WTC11 (cell line): Measurements from ENCODE around the gene CDK11B. TPM values are rescaled to one million over a fixed set of nuclear protein-coding genes. Genes with fewer than 3 reads are reported as not detected.

Experiments used
- ATAC-seq: fragments of 200-7000 bp; cut with Tn5 transposase; 2 replicates; pipeline ENCODE4 v1.10.0; 2021; ENCODE audit warnings: mild to moderate bottlenecking, moderate library complexity
- CTCF ChIA-PET: fragments of 300-600 bp; sonication (Branson Sonifier 250); formaldehyde crosslinking; loops from one replicate; lab custom pipeline; 2021; ENCODE audit warnings: antibody characterized with exemption; lab: Charles Lee
- POLR2A ChIA-PET: fragments of 350-600 bp; sonication (Branson Sonifier 250); formaldehyde crosslinking; loops from one replicate; lab custom pipeline; 2021; ENCODE audit warnings: antibody characterized with exemption; lab: Charles Lee
- DNase-seq: peaks from one replicate; pipeline ENCODE4 v3.0.0; 2021; ENCODE audit warnings: low spot score
- H3K27ac Mint-ChIP-seq: 2 replicates; pipeline ENCODE4 v1.8.0; 2021; ENCODE audit warnings: mixed read lengths
- H3K27me3 Mint-ChIP-seq: 2 replicates; pipeline ENCODE4 v1.8.0; 2021; ENCODE audit warnings: low read depth, mild to moderate bottlenecking, moderate library complexity, mixed read lengths
- H3K36me3 Mint-ChIP-seq: 2 replicates; pipeline ENCODE4 v1.8.0; 2021; ENCODE audit warnings: mixed read lengths
- H3K4me1 Mint-ChIP-seq: 2 replicates; pipeline ENCODE4 v1.8.0; 2022; ENCODE audit warnings: mixed read lengths
- H3K4me3 Mint-ChIP-seq: 2 replicates; pipeline ENCODE4 v1.8.0; 2021; ENCODE audit warnings: mild to moderate bottlenecking, moderate library complexity, mixed read lengths
- H3K9me3 Mint-ChIP-seq: 2 replicates; pipeline ENCODE4 v1.8.0; 2021; ENCODE audit warnings: mixed read lengths
- CREM ChIP-seq: sonication (generic); formaldehyde crosslinking; IDR thresholded peaks from 2 replicates; pipeline ENCODE4 v1.8.1; 2022; ENCODE audit warnings: mild to moderate bottlenecking, missing genetic modification reagents, moderate library complexity
- FOXP1 ChIP-seq: sonication (generic); formaldehyde crosslinking; IDR thresholded peaks from 2 replicates; pipeline ENCODE4 v1.8.0; 2022; ENCODE audit warnings: missing genetic modification reagents, mild to moderate bottlenecking, moderate library complexity, borderline replicate concordance
- GABPB1 ChIP-seq: sonication (generic); formaldehyde crosslinking; IDR thresholded peaks from 2 replicates; pipeline ENCODE4 v1.8.1; 2023; ENCODE audit warnings: mild to moderate bottlenecking, missing genetic modification reagents
- MYBL2 ChIP-seq: sonication (generic); formaldehyde crosslinking; IDR thresholded peaks from 2 replicates; pipeline ENCODE4 v1.8.1; 2023; ENCODE audit warnings: mild to moderate bottlenecking, moderate library complexity, missing genetic modification reagents
- PRRX2 ChIP-seq: fragments of 250-450 bp; sonication (Bioruptor Pico); IDR thresholded peaks from 2 replicates; pipeline ENCODE4 v1.8.0; 2021; ENCODE audit warnings: mild to moderate bottlenecking
- SMAD4 ChIP-seq: sonication (generic); formaldehyde crosslinking; IDR thresholded peaks from 2 replicates; pipeline ENCODE4 v1.8.0; 2022; ENCODE audit warnings: mild to moderate bottlenecking, missing genetic modification reagents
- ZNF671 ChIP-seq: fragments of 250-450 bp; sonication (Bioruptor Pico); IDR thresholded peaks from 2 replicates; pipeline ENCODE4 v1.8.0; 2021; ENCODE audit warnings: mild to moderate bottlenecking
- total RNA-seq: library from RNA; stranded (reverse); gene quantifications from 3 replicates; pipeline ENCODE4 v1.2.3, GENCODE V29; 2021
- TF ChIP-seq, protein P1 (sequence below): sonication (generic); formaldehyde crosslinking; IDR thresholded peaks from 2 replicates; pipeline ENCODE4 v1.8.1; 2022; ENCODE audit warnings: missing genetic modification reagents, borderline replicate concordance
- TF ChIP-seq, protein P2 (sequence below): sonication (generic); formaldehyde crosslinking; IDR thresholded peaks from 2 replicates; pipeline ENCODE4 v1.8.0; 2022; ENCODE audit warnings: mild to moderate bottlenecking, missing genetic modification reagents
- TF ChIP-seq, protein P3 (sequence below): fragments of 200-600 bp; IDR thresholded peaks from 2 replicates; pipeline ENCODE4 v1.8.0; 2022; ENCODE audit warnings: antibody characterized with exemption
- TF ChIP-seq, protein P4 (sequence below): sonication (generic); formaldehyde crosslinking; conservative IDR thresholded peaks from 2 replicates; pipeline ENCODE4 v1.8.1; 2022; ENCODE audit warnings: mild to moderate bottlenecking, missing genetic modification reagents
- TF ChIP-seq, protein P5 (sequence below): fragments of 250-450 bp; sonication (Bioruptor Pico); IDR thresholded peaks from 2 replicates; pipeline ENCODE4 v1.9.0; 2021; ENCODE audit warnings: mild to moderate bottlenecking, borderline replicate concordance
- TF ChIP-seq, protein P6 (sequence below): sonication (generic); formaldehyde crosslinking; IDR thresholded peaks from 2 replicates; pipeline ENCODE4 v1.8.1; 2022; ENCODE audit warnings: low read depth, mild to moderate bottlenecking, moderate library complexity, missing genetic modification reagents, borderline replicate concordance
- TF ChIP-seq, protein P7 (sequence below): sonication (generic); formaldehyde crosslinking; IDR thresholded peaks from 2 replicates; pipeline ENCODE4 v1.8.1; 2023; ENCODE audit warnings: mild to moderate bottlenecking, missing genetic modification reagents, moderate library complexity
- TF ChIP-seq, protein P8 (sequence below): sonication (generic); formaldehyde crosslinking; IDR thresholded peaks from 2 replicates; pipeline ENCODE4 v1.8.0; 2022; ENCODE audit warnings: mild to moderate bottlenecking, missing genetic modification reagents

CDK11B gene
- total RNA-seq, 1 experiment from 2014 or later = 41.2 TPM

DNA sequence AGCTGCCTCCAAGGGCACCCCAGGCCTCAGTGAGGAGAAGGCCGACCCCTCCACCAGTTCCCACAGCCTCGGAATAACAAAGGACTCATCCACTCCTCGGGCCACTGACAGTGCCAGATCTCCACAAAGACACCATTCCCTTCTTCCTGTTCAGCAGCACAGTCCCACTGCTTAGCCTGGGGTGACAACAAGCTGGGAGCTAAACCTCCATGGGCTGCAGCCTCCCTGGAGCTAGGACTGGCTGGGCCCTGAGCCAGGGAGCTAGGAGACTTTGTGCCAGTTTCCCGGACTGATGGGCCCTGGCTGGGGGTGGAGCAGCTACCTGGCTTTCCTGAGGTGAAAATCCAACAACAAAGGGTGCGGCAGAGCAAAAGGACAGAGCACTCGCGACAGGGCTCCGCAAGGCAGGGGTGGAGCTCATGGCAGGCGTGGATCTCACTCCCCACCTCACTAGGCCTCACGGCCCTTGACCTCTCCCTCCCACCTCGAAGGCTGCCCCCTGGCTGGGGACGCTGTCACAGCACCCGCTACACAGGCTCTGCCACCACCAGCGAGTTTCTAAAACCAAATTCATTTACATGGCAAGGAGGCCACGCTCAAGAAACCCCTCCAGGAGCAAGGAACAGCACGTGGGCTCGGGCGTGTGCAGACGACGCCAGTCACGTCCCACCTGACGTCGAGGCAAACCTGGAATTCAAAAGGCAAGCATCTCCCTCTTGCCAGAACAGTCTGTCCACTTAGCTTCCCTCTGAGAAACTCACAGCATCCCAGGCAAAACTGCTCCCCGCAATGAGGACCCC is 20.0 kb upstream of the CDK11B start:
- POLR2A ChIA-PET = no interaction called here
- TF ChIP-seq SMAD4 (CRISPR knock-in tag) (no peak), FOXP1 (no peak), GABPB1 (CRISPR knock-in tag) (0 out of 2 replicates have a peak, but pooled peaks have one; percentile 13)
- TF ChIP-seq, protein P1, sequence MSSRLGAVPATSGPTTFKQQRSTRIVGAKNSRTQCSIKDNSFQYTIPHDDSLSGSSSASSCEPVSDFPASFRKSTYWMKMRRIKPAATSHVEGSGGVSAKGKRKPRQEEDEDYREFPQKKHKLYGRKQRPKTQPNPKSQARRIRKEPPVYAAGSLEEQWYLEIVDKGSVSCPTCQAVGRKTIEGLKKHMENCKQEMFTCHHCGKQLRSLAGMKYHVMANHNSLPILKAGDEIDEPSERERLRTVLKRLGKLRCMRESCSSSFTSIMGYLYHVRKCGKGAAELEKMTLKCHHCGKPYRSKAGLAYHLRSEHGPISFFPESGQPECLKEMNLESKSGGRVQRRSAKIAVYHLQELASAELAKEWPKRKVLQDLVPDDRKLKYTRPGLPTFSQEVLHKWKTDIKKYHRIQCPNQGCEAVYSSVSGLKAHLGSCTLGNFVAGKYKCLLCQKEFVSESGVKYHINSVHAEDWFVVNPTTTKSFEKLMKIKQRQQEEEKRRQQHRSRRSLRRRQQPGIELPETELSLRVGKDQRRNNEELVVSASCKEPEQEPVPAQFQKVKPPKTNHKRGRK (CRISPR knock-in tag) = no peak
- TF ChIP-seq, protein P2, sequence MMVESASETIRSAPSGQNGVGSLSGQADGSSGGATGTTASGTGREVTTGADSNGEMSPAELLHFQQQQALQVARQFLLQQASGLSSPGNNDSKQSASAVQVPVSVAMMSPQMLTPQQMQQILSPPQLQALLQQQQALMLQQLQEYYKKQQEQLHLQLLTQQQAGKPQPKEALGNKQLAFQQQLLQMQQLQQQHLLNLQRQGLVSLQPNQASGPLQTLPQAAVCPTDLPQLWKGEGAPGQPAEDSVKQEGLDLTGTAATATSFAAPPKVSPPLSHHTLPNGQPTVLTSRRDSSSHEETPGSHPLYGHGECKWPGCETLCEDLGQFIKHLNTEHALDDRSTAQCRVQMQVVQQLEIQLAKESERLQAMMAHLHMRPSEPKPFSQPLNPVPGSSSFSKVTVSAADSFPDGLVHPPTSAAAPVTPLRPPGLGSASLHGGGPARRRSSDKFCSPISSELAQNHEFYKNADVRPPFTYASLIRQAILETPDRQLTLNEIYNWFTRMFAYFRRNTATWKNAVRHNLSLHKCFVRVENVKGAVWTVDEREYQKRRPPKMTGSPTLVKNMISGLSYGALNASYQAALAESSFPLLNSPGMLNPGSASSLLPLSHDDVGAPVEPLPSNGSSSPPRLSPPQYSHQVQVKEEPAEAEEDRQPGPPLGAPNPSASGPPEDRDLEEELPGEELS (CRISPR knock-in tag) = 0 out of 2 replicates have a peak, but pooled peaks have one; percentile 35
- TF ChIP-seq, protein P3, sequence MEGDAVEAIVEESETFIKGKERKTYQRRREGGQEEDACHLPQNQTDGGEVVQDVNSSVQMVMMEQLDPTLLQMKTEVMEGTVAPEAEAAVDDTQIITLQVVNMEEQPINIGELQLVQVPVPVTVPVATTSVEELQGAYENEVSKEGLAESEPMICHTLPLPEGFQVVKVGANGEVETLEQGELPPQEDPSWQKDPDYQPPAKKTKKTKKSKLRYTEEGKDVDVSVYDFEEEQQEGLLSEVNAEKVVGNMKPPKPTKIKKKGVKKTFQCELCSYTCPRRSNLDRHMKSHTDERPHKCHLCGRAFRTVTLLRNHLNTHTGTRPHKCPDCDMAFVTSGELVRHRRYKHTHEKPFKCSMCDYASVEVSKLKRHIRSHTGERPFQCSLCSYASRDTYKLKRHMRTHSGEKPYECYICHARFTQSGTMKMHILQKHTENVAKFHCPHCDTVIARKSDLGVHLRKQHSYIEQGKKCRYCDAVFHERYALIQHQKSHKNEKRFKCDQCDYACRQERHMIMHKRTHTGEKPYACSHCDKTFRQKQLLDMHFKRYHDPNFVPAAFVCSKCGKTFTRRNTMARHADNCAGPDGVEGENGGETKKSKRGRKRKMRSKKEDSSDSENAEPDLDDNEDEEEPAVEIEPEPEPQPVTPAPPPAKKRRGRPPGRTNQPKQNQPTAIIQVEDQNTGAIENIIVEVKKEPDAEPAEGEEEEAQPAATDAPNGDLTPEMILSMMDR = peak; percentile 43; the same call in 1 of the 2 replicates
- peak overlapping the region; percentile 84 for H3K27ac Mint-ChIP-seq
- no peaks in the 10 kb centered on the region for H3K27me3 Mint-ChIP-seq
- H3K4me1 Mint-ChIP-seq = peaks cover 29% of the 10 kb centered on the region
- CTCF ChIA-PET = interaction anchor here (0.5 to 3.0 kb wide), 19 partner anchors 8 to 496 kb away, joined by 3 to 48 read pairs (median 4); partner anchors contain the start of genes AURKAIP1 and MIB2
- DNase-seq = peak; percentile 70
- H3K36me3 Mint-ChIP-seq = peaks cover 4% of the 10 kb centered on the region
- ATAC-seq = peak; percentile 79
- H3K4me3 Mint-ChIP-seq = no peak overlapping the region
- H3K9me3 Mint-ChIP-seq = no peaks in the 10 kb centered on the region

DNA sequence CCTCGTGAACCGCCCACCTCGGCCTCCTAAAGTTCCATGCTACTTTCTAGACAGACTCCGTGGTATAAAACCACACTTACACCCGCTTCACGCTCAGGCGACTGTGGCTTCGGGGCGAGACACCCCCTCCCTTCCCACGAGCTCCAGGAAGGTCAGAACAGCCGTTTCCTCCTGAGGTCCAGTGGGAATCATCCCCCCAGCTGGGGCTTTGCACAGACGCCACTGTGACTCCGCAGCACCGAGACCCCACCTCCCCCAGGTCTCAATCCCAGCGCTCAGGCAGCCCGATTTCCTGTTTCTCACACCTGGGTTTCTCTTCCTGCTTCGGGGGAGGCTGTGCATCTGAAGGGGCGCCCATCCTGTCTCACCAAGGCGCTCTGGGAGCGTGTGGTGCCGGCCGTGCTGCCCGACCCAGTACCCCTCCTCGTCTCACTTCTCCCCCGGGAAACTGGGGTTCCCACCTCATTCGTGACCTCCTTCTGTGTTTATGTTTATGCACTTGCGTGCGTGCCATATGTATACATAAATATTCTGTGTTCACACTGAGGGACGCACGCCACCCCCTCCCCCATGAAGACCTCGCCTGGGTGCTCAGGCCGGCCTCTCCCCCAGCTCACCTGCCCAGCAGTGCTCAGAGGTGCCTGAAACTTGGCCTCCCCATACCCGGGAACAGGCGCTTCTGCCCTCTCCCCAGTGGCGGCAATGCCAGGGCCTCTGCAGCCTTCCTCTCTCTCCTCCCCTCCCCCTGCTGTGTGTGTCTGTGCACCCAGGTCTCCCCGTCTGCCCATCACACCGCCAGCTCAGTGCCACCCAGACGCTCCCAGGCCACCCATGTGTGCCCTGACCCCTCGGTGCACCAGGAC is 19.1 kb upstream of the CDK11B start:
- POLR2A ChIA-PET = no interaction called here
- peaks cover 21% of the 10 kb centered on the region for H3K4me1 Mint-ChIP-seq
- peaks cover 7% of the 10 kb centered on the region for H3K36me3 Mint-ChIP-seq
- ATAC-seq (no peak), DNase-seq (no peak)
- no peak overlapping the region for H3K4me3 Mint-ChIP-seq
- CTCF ChIA-PET = interaction anchor here (0.5 to 3.0 kb wide), 14 partner anchors 9 to 496 kb away, joined by 3 to 48 read pairs (median 4); partner anchors contain the start of gene MIB2
- H3K27me3 Mint-ChIP-seq = no peaks in the 10 kb centered on the region
- no peaks in the 10 kb centered on the region for H3K9me3 Mint-ChIP-seq
- H3K27ac Mint-ChIP-seq = peak overlapping the region; percentile 84
- TF ChIP-seq, protein P4, sequence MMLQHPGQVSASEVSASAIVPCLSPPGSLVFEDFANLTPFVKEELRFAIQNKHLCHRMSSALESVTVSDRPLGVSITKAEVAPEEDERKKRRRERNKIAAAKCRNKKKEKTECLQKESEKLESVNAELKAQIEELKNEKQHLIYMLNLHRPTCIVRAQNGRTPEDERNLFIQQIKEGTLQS (CRISPR knock-in tag) = no peak
- TF ChIP-seq, protein P5, sequence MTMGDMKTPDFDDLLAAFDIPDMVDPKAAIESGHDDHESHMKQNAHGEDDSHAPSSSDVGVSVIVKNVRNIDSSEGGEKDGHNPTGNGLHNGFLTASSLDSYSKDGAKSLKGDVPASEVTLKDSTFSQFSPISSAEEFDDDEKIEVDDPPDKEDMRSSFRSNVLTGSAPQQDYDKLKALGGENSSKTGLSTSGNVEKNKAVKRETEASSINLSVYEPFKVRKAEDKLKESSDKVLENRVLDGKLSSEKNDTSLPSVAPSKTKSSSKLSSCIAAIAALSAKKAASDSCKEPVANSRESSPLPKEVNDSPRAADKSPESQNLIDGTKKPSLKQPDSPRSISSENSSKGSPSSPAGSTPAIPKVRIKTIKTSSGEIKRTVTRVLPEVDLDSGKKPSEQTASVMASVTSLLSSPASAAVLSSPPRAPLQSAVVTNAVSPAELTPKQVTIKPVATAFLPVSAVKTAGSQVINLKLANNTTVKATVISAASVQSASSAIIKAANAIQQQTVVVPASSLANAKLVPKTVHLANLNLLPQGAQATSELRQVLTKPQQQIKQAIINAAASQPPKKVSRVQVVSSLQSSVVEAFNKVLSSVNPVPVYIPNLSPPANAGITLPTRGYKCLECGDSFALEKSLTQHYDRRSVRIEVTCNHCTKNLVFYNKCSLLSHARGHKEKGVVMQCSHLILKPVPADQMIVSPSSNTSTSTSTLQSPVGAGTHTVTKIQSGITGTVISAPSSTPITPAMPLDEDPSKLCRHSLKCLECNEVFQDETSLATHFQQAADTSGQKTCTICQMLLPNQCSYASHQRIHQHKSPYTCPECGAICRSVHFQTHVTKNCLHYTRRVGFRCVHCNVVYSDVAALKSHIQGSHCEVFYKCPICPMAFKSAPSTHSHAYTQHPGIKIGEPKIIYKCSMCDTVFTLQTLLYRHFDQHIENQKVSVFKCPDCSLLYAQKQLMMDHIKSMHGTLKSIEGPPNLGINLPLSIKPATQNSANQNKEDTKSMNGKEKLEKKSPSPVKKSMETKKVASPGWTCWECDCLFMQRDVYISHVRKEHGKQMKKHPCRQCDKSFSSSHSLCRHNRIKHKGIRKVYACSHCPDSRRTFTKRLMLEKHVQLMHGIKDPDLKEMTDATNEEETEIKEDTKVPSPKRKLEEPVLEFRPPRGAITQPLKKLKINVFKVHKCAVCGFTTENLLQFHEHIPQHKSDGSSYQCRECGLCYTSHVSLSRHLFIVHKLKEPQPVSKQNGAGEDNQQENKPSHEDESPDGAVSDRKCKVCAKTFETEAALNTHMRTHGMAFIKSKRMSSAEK (CRISPR knock-in tag) = no peak
- TF ChIP-seq PRRX2 (CRISPR knock-in tag) = no peak
- TF ChIP-seq, protein P6, sequence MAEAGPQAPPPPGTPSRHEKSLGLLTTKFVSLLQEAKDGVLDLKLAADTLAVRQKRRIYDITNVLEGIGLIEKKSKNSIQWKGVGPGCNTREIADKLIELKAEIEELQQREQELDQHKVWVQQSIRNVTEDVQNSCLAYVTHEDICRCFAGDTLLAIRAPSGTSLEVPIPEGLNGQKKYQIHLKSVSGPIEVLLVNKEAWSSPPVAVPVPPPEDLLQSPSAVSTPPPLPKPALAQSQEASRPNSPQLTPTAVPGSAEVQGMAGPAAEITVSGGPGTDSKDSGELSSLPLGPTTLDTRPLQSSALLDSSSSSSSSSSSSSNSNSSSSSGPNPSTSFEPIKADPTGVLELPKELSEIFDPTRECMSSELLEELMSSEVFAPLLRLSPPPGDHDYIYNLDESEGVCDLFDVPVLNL (CRISPR knock-in tag) = no peak
- no peak for TF ChIP-seq MYBL2 (CRISPR knock-in tag)
- no peak for TF ChIP-seq ZNF671
- TF ChIP-seq, protein P7, sequence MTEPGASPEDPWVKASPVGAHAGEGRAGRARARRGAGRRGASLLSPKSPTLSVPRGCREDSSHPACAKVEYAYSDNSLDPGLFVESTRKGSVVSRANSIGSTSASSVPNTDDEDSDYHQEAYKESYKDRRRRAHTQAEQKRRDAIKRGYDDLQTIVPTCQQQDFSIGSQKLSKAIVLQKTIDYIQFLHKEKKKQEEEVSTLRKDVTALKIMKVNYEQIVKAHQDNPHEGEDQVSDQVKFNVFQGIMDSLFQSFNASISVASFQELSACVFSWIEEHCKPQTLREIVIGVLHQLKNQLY (CRISPR knock-in tag) = no peak
- TF ChIP-seq CREM (CRISPR knock-in tag) = no peak
- TF ChIP-seq, protein P8, sequence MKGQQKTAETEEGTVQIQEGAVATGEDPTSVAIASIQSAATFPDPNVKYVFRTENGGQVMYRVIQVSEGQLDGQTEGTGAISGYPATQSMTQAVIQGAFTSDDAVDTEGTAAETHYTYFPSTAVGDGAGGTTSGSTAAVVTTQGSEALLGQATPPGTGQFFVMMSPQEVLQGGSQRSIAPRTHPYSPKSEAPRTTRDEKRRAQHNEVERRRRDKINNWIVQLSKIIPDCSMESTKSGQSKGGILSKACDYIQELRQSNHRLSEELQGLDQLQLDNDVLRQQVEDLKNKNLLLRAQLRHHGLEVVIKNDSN (CRISPR knock-in tag) = no peak
